Stomach (tissue), 9 donors: ENCODE results near the gene MDFI. TPM values are rescaled to one million over a fixed set of nuclear protein-coding genes. Genes with fewer than 3 reads are reported as not detected.

Experiments
- DNase-seq, 2 donors: peaks; one replicate each; pipeline versions ENCODE4 v3.0.0 to v3.0.0-alpha.2; 2013 to 2019
- H3K27ac ChIP-seq, 5 donors: fragments of 200-600 bp in 4 of 5; sonication (generic) in 4 of 5; one replicate each; pipeline ENCODE4 v1.5.1; 2013 to 2019; ENCODE audit warnings: mild to moderate bottlenecking in 1 of 5, moderate library complexity in 1 of 5
- H3K27me3 ChIP-seq, 3 donors: fragments of 200-600 bp; sonication (generic); one replicate each; pipeline ENCODE4 v1.5.1; 2017 to 2019; ENCODE audit warnings: mixed run types in 1 of 3
- H3K36me3 ChIP-seq, 4 donors: fragments of 200-600 bp; sonication (generic); 1 replicate in 3 of 4; 2 replicates in 1 of 4; pipeline ENCODE4 v1.5.1; 2016 to 2019
- H3K4me1 ChIP-seq, 4 donors: fragments of 200-600 bp; sonication (generic); one replicate each; pipeline ENCODE4 v1.5.1; 2016 to 2019
- H3K4me3 ChIP-seq, 4 donors: fragments of 200-600 bp; sonication (generic) in 3 of 4; one replicate each; pipeline ENCODE4 v1.5.1; 2016 to 2019; ENCODE audit warnings: mild to moderate bottlenecking in 1 of 4
- H3K9me3 ChIP-seq, 4 donors: fragments of 200-600 bp; sonication (generic); one replicate each; pipeline ENCODE4 v1.5.1; 2016 to 2019
- EP300 ChIP-seq: sonication (generic); formaldehyde crosslinking; IDR thresholded peaks from one replicate; pipeline ENCODE4 v1.6.1; 2017; ENCODE audit warnings: antibody characterized with exemption
- POLR2A ChIP-seq, 4 donors: fragments of 450-650 bp; IDR thresholded peaks; one replicate each; pipeline ENCODE4 v1.6.1; 2016; ENCODE audit warnings: antibody characterized with exemption in 4 of 4, control low read depth in 2 of 4, mild to moderate bottlenecking in 1 of 4, moderate library complexity in 1 of 4
- POLR2AphosphoS5 ChIP-seq, 3 donors: sonication (generic); formaldehyde crosslinking; IDR thresholded peaks; one replicate each; pipeline ENCODE4 v1.6.1; 2016; ENCODE audit warnings: antibody characterized with exemption in 3 of 3
- WGBS, 5 donors: extraction: QIAGEN DNeasy Blood & Tissue Kit in 3 of 5; methylation state at CpG; one replicate each; pipeline versions ENCODE4 v1.1.5 to v1.1.7; 2013 to 2018; 5-methylcytosine and 5-hydroxymethylcytosine counted together
- intact Hi-C: fragments of 100-400 bp; cut with DNase I; formaldehyde crosslinking; loops from one replicate; pipeline ENCODE4 v1.15.1; 2023; ENCODE audit warnings: low total_unique reads
- polyA plus RNA-seq, 3 donors: library from polyadenylated mRNA; stranded (reverse); fragments of 200-250 nt; gene quantifications; one replicate each; pipeline ENCODE4 v1.2.3, GENCODE V29; 2013
- total RNA-seq, 5 donors: library from RNA; depleted of rRNA; stranded (reverse); fragments of >200 nt; gene quantifications; one replicate each; pipeline versions ENCODE4 v1.1.0 to v1.2.3, GENCODE V29; 2014 to 2016
- TF ChIP-seq, protein P1 (sequence below), 7 experiments: fragments of 450-650 bp in 4 of 7; fragments of 200-600 bp in 3 of 7; sonication (generic) in 3 of 7; IDR thresholded peaks; one replicate each; pipeline ENCODE4 v1.5.1; 2016 to 2019; ENCODE audit warnings: antibody characterized with exemption in 7 of 7, control low read depth in 2 of 7, mild to moderate bottlenecking in 1 of 7
- donor health status: healthy with polysubstance abuse.
- donor health status: Bipolar disorder and iron deficiency.
- donor health status: healthy.

The MDFI gene
- total and polyA plus RNA-seq, 8 donors: 3.7 to 17.2 (median 8.3) TPM; not detected in 1

GRCh38 chr6:41651962-41652657 is 13.8 kb downstream of the MDFI start:
- peaks cover 0 to 20% (median 0%) of the 10 kb centered on the region in 3 donors for H3K27me3 ChIP-seq
- H3K4me3 ChIP-seq: no peak overlapping the region
- TF ChIP-seq EP300 (no peak), POLR2AphosphoS5 (IDR thresholded peaks at IDR 0.05) (no peak), POLR2A (IDR thresholded peaks at IDR 0.05) (no peak)
- TF ChIP-seq, protein P1, sequence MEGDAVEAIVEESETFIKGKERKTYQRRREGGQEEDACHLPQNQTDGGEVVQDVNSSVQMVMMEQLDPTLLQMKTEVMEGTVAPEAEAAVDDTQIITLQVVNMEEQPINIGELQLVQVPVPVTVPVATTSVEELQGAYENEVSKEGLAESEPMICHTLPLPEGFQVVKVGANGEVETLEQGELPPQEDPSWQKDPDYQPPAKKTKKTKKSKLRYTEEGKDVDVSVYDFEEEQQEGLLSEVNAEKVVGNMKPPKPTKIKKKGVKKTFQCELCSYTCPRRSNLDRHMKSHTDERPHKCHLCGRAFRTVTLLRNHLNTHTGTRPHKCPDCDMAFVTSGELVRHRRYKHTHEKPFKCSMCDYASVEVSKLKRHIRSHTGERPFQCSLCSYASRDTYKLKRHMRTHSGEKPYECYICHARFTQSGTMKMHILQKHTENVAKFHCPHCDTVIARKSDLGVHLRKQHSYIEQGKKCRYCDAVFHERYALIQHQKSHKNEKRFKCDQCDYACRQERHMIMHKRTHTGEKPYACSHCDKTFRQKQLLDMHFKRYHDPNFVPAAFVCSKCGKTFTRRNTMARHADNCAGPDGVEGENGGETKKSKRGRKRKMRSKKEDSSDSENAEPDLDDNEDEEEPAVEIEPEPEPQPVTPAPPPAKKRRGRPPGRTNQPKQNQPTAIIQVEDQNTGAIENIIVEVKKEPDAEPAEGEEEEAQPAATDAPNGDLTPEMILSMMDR (IDR thresholded peaks at IDR 0.05): no peak
- H3K4me1 ChIP-seq: peaks cover 0 to 7% (median 0%) of the 10 kb centered on the region in 4 donors
- H3K9me3 ChIP-seq: no peaks in the 10 kb centered on the region
- WGBS, 5 donors: 85 to 90% (median 89%) methylated on average over 14 of the region's 14 CpGs
- H3K36me3 ChIP-seq: peaks cover 0 to 18% (median 0%) of the 10 kb centered on the region in 4 donors
- DNase-seq: no peak
- H3K27ac ChIP-seq: no peak overlapping the region
- intact Hi-C loops: no loop called here

GRCh38 chr6:41652866-41653652 is 14.8 kb downstream of the MDFI start:
- Histone ChIP-seq H3K27me3 (peaks cover 0 to 15% (median 0%) of the 10 kb centered on the region in 3 donors), H3K9me3 (no peaks in the 10 kb centered on the region)
- DNase-seq: peak; percentile 52 to 85

GRCh38 chr6:41653691-41654090 is 15.4 kb downstream of the MDFI start:
- Histone ChIP-seq H3K27me3 (peaks cover 0 to 17% (median 0%) of the 10 kb centered on the region in 3 donors), H3K9me3 (no peaks in the 10 kb centered on the region), H3K4me1 (peaks cover 0 to 7% (median 0%) of the 10 kb centered on the region in 4 donors), H3K4me3 (no peak overlapping the region), H3K27ac (no peak overlapping the region), H3K36me3 (peaks cover 0 to 13% (median 0%) of the 10 kb centered on the region in 4 donors)
- DNase-seq: peak in 1 of 2 donors; percentile 5
- 77 to 88% (median 81%) methylated on average over 5 of the region's 5 CpGs for WGBS, 5 donors
- intact Hi-C loops: no loop called here
- TF ChIP-seq, protein P1 (IDR thresholded peaks at IDR 0.05): no peak
- TF ChIP-seq EP300 (no peak), POLR2A (IDR thresholded peaks at IDR 0.05) (no peak), POLR2AphosphoS5 (IDR thresholded peaks at IDR 0.05) (no peak)

More at GRCh38 chr6:41652866-41653652, 14.8 kb downstream of the MDFI start:
- Histone ChIP-seq H3K4me1 (peaks cover 0 to 7% (median 0%) of the 10 kb centered on the region in 4 donors), H3K4me3 (no peak overlapping the region), H3K27ac (no peak overlapping the region), H3K36me3 (peaks cover 0 to 13% (median 0%) of the 10 kb centered on the region in 4 donors)
- intact Hi-C loops: no loop called here
- TF ChIP-seq, protein P1 (IDR thresholded peaks at IDR 0.05): no peak
- no peak for TF ChIP-seq EP300
- WGBS, 5 donors: 50 to 67% (median 61%) methylated on average over 26 to 32 of the region's 32 CpGs

DNA sequence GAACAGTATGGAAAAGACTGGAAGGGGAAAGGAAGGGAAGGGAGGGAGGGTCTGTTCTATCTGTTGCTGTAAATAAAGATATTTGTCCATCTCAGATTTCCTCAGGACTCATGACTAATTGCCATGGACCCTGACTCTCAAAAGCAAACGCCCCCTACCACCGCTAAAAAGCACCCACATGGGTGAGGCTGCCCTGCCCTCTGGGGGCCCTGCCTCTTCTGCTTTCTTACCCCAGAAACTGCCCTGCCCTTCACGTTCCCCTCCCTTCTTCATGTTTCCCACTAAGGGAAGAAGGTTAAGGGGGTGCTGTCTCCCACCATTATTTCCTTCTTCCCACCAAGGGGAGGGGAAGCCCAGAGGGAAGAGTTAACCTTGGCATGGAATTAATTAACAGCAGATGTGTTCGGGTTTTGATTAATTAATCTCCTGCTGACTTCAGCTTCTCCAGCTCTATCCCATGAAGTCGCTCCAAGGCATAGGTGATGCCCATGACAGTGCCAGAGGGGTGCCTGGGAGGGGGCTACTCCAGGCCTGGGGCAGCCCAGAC is 16.0 kb downstream of the MDFI start:
- H3K4me1 ChIP-seq: peaks cover 0 to 7% (median 0%) of the 10 kb centered on the region in 4 donors

More for the DNA sequence above, 16.0 kb downstream of the MDFI start:
- intact Hi-C loops: no loop called here
- Histone ChIP-seq H3K36me3 (peaks cover 0 to 13% (median 0%) of the 10 kb centered on the region in 4 donors), H3K27me3 (peaks cover 0 to 20% (median 0%) of the 10 kb centered on the region in 3 donors), H3K4me3 (no peak overlapping the region), H3K27ac (no peak overlapping the region), H3K9me3 (no peaks in the 10 kb centered on the region)
- no peak for TF ChIP-seq POLR2A (IDR thresholded peaks at IDR 0.05)
- TF ChIP-seq POLR2AphosphoS5 (IDR thresholded peaks at IDR 0.05): no peak
- TF ChIP-seq, protein P1 (IDR thresholded peaks at IDR 0.05): no peak
- TF ChIP-seq EP300: no peak
- 61 to 84% (median 68%) methylated on average over 5 of the region's 5 CpGs for WGBS, 5 donors
- peak in 1 of 2 donors; percentile 5 for DNase-seq
